Measurements from ENCODE around the gene ZNF467. TPM values are rescaled to one million over a fixed set of nuclear protein-coding genes. Genes with fewer than 3 reads are reported as not detected.

The ZNF467 gene
- total and polyA plus RNA-seq, 2 experiments from 2014 or later, result 0.10 to 0.40 TPM

- TF ChIP-seq REST (IDR thresholded peaks at IDR 0.05; ENCODE audit: unreplicated experiment), result no peak
- no peak for TF ChIP-seq JUNB (IDR thresholded peaks at IDR 0.05; ENCODE audit: unreplicated experiment)
- no peak for TF ChIP-seq ZNF331 (CRISPR knock-in tag; IDR thresholded peaks at IDR 0.05; ENCODE audit: low read depth)
- TF ChIP-seq ETS1 (IDR thresholded peaks at IDR 0.05), result no peak
- no peak for TF ChIP-seq EZH2phosphoT487 (IDR thresholded peaks at IDR 0.05; ENCODE audit: unreplicated experiment)
- no peak for TF ChIP-seq STAT1 (IDR thresholded peaks at IDR 0.05; ENCODE audit: unreplicated experiment)
- no peak for TF ChIP-seq ZNF114 (CRISPR knock-in tag; IDR thresholded peaks at IDR 0.05)
These were observed 30.7 kb upstream of the ZNF467 start (continued) for GRCh38 chr7:149804106-149804505.

- Mint-ChIP-seq H3K27ac (no peak overlapping the region), H3K36me3 (ENCODE audit: low read depth) (no peaks in the 10 kb centered on the region), H3K4me1 (no peaks in the 10 kb centered on the region; the same call in 1 of the 3 replicates), H3K27me3 (ENCODE audit: insufficient read depth, low read depth, poor library complexity) (peaks cover 14% of the 10 kb centered on the region), H3K9me3 (no peaks in the 10 kb centered on the region; the same call in 2 of the 3 replicates), H3K4me3 (no peak overlapping the region)
- TF ChIP-seq CTCF (conservative IDR thresholded peaks at IDR 0.05; ENCODE audit: low read depth in 2 of 2), result peak in 1 of 2 experiments; percentile 17; a peak in 1 of 4 replicates
- no peak for TF ChIP-seq EZH2phosphoT487 (IDR thresholded peaks at IDR 0.05; ENCODE audit: unreplicated experiment)
- no peak for TF ChIP-seq JUNB (IDR thresholded peaks at IDR 0.05; ENCODE audit: unreplicated experiment)
- ATAC-seq (peak; percentile 14; the same call in 2 of the 3 replicates), DNase-seq (ENCODE audit: low spot score) (no peak)
- no peaks in the 10 kb centered on the region for H3F3A ChIP-seq (replicated peaks; ENCODE audit: low read depth)
- H3K4me2 ChIP-seq, result no peak overlapping the region
- no peaks in the 10 kb centered on the region for H3K36me3 ChIP-seq (ENCODE audit: insufficient read depth)
- no peaks in the 10 kb centered on the region for H3K79me2 ChIP-seq (replicated peaks; ENCODE audit: insufficient read depth)
- H4K20me1 ChIP-seq (replicated peaks; ENCODE audit: insufficient read depth), result no peaks in the 10 kb centered on the region
- H3K27ac ChIP-seq (ENCODE audit: low read depth), result no peak overlapping the region
- no peaks in the 10 kb centered on the region for H3K4me1 ChIP-seq (ENCODE audit: insufficient read depth)
- no peaks in the 10 kb centered on the region for H3K9me2 ChIP-seq (ENCODE audit: insufficient read depth)
- H3K27me3 ChIP-seq (ENCODE audit: insufficient read depth), result no peaks in the 10 kb centered on the region
- H3K4me3 ChIP-seq, result no peak overlapping the region
- H2AFZ ChIP-seq, result no peak overlapping the region
These were observed 30.2 kb upstream of the ZNF467 start for GRCh38 chr7:149803551-149804074.
